Endothelial cell of umbilical vein (primary cell): Measurements from ENCODE around the gene LPP. TPM values are rescaled to one million over a fixed set of nuclear protein-coding genes. Genes with fewer than 3 reads are reported as not detected.

Source experiments
- BruUV-seq: library from RNA; stranded (reverse); fragments of 400-500 nt; replicated peaks from 2 replicates; lab custom pipeline; 2021; lab: Mats Ljungman, UMichigan
- CTCF ChIA-PET: fragments of 300-600, 350-600 bp; sonication (Branson Sonifier 250); formaldehyde crosslinking; loops from one replicate; lab custom pipeline; 2021; ENCODE audit warnings: antibody characterized with exemption, inconsistent platforms; lab: Charles Lee
- POLR2A ChIA-PET: fragments of 300-600, 350-600 bp; sonication (Branson Sonifier 250); formaldehyde crosslinking; loops from one replicate; lab custom pipeline; 2021; ENCODE audit warnings: antibody characterized with exemption, inconsistent platforms; lab: Charles Lee
- DNase-seq: peaks from one replicate; pipeline ENCODE4 v3.0.0-alpha.2; 2011; ENCODE audit warnings: low read depth, low spot score
- FAIRE-seq: peaks from 2 replicates; lab custom pipeline; 2011; peaks lifted over from hg19 to GRCh38; lab: Jason Lieb, UNC
- H2AFZ ChIP-seq: 2 replicates; pipeline ENCODE4 v1.6.0; 2012; ENCODE audit warnings: low read depth, low read length, control low read depth, inconsistent platforms
- H3K27ac ChIP-seq: 2 replicates; pipeline ENCODE4 v1.5.1; 2011; ENCODE audit warnings: low read depth, mild to moderate bottlenecking, control low read depth, low read length, moderate library complexity; ENCODE audit not compliant: insufficient read depth
- H3K27me3 ChIP-seq, 2 experiments: 2 replicates each; pipeline versions ENCODE4 v1.6.0 to v1.6.1; 2011; ENCODE audit warnings: low read length in 2 of 2, mixed read lengths in 1 of 2; ENCODE audit not compliant: control insufficient read depth in 2 of 2, insufficient read depth in 2 of 2
- H3K36me3 ChIP-seq, 2 experiments: 2 replicates in 1 of 2; 3 replicates in 1 of 2; pipeline ENCODE4 v1.5.1; 2011; ENCODE audit warnings: low read length in 2 of 2, mild to moderate bottlenecking in 1 of 2, moderate library complexity in 1 of 2; ENCODE audit not compliant: control insufficient read depth in 2 of 2, insufficient read depth in 2 of 2; ENCODE audit errors: extremely low read depth in 1 of 2
- H3K4me1 ChIP-seq: 3 replicates; pipeline ENCODE4 v1.5.1; 2011; ENCODE audit warnings: mild to moderate bottlenecking, low read length; ENCODE audit not compliant: control insufficient read depth, insufficient read depth; ENCODE audit errors: extremely low read depth
- H3K4me2 ChIP-seq: 2 replicates; pipeline ENCODE4 v1.6.1; 2011; ENCODE audit warnings: low read length, control low read depth, mixed read lengths; ENCODE audit not compliant: insufficient read depth
- H3K4me3 ChIP-seq, 3 experiments: fragments of 200-600 bp in 1 of 3; sonication (generic), shearing (Covaris generic) in 1 of 3; replicated peaks in 1 of 3; 2 replicates each; pipeline ENCODE4 v1.5.1; 2011 to 2016; ENCODE audit warnings: control low read depth in 3 of 3, low read length in 3 of 3, mild to moderate bottlenecking in 2 of 3, inconsistent platforms in 1 of 3, low read depth in 1 of 3, moderate library complexity in 1 of 3; ENCODE audit not compliant: insufficient read depth in 1 of 3
- H3K79me2 ChIP-seq: 2 replicates; pipeline ENCODE4 v1.6.0; 2012; ENCODE audit warnings: low read length, inconsistent platforms; ENCODE audit not compliant: control insufficient read depth, insufficient read depth
- H3K9ac ChIP-seq: replicated peaks from 2 replicates; pipeline ENCODE3; 2011; ENCODE audit warnings: low read length, control low read depth; ENCODE audit not compliant: insufficient read depth; ENCODE audit errors: extremely low read depth
- H3K9me1 ChIP-seq: replicated peaks from 3 replicates; pipeline ENCODE4 v1.6.0; 2011; ENCODE audit warnings: mild to moderate bottlenecking, low read length; ENCODE audit not compliant: control insufficient read depth, insufficient read depth; ENCODE audit errors: extremely low read depth
- H3K9me3 ChIP-seq: replicated peaks from 2 replicates; pipeline ENCODE4 v1.5.1; 2012; ENCODE audit warnings: low read length, inconsistent platforms; ENCODE audit not compliant: control insufficient read depth, insufficient read depth
- H4K20me1 ChIP-seq: replicated peaks from 2 replicates; pipeline ENCODE3; 2011; ENCODE audit warnings: mild to moderate bottlenecking, low read length; ENCODE audit not compliant: control insufficient read depth, insufficient read depth; ENCODE audit errors: extremely low read depth
- CTCF ChIP-seq, 2 donors: IDR thresholded peaks; 1 replicate in 1 of 2; 2 replicates in 1 of 2; pipeline ENCODE4 v1.5.1; 2011; ENCODE audit warnings: low read length in 2 of 2, mild to moderate bottlenecking in 2 of 2, moderate library complexity in 2 of 2, control low read depth in 1 of 2, inconsistent platforms in 1 of 2, low read depth in 1 of 2; ENCODE audit not compliant: insufficient read depth in 1 of 2; ENCODE audit errors: extremely low read depth in 1 of 2
- EZH2 ChIP-seq: IDR thresholded peaks from 2 replicates; pipeline ENCODE4 v1.6.1; 2012; ENCODE audit warnings: borderline replicate concordance, low read depth, mild to moderate bottlenecking, moderate library complexity, low read length, inconsistent platforms; ENCODE audit not compliant: severe bottlenecking
- FOS ChIP-seq: IDR thresholded peaks from 2 replicates; pipeline ENCODE4 v1.6.1; 2011; ENCODE audit warnings: mild to moderate bottlenecking, low read length, moderate library complexity, borderline replicate concordance; ENCODE audit not compliant: insufficient read depth
- GATA2 ChIP-seq: IDR thresholded peaks from 2 replicates; pipeline ENCODE4 v1.7.0; 2011; ENCODE audit warnings: low read depth, mild to moderate bottlenecking, moderate library complexity, mixed read lengths, low read length; ENCODE audit not compliant: insufficient read length, insufficient read depth
- JUN ChIP-seq: IDR thresholded peaks from 2 replicates; pipeline ENCODE4 v1.6.1; 2011; ENCODE audit warnings: borderline replicate concordance, low read depth; ENCODE audit not compliant: insufficient read length, insufficient read depth
- MYC ChIP-seq: IDR thresholded peaks from one replicate; pipeline ENCODE4 v1.6.1; 2011; ENCODE audit warnings: mild to moderate bottlenecking, low read depth, low read length
- POLR2A ChIP-seq: IDR thresholded peaks from 2 replicates; pipeline ENCODE4 v1.6.1; 2012; ENCODE audit warnings: low read depth, mild to moderate bottlenecking, control low read depth, low read length
- POLR2AphosphoS5 ChIP-seq: IDR thresholded peaks from 2 replicates; pipeline ENCODE4 v1.6.1; 2012; ENCODE audit warnings: low read depth, mild to moderate bottlenecking, control low read depth, low read length, moderate library complexity; ENCODE audit not compliant: insufficient read depth
- dilution Hi-C: fragments of 300-500 bp; cut with MboI; formaldehyde crosslinking; loops from one replicate; pipeline ENCODE4 v1.15.0; 2019; ENCODE audit warnings: low sequenced_read_pairs; ENCODE audit not compliant: extremely low pct_ligation_motif_present
- intact Hi-C: fragments of 100-400 bp; cut with micrococcal nuclease; formaldehyde crosslinking; loops from one replicate; pipeline ENCODE4 v1.10.0; 2022
- polyA plus RNA-seq, 4 experiments: library from polyadenylated mRNA; depleted of rRNA in 3 of 4; stranded (reverse) in 3 of 4; unstranded in 1 of 4; fragments of >200 nt; gene quantifications; 2 replicates each; pipeline versions ENCODE4 v1.2.1 to v1.2.3, GENCODE V29; 2011 to 2012; ENCODE audit warnings: missing spikeins in 1 of 4
- total RNA-seq: library from RNA; stranded (reverse); gene quantifications from 2 replicates; pipeline ENCODE4 v1.2.3, GENCODE V29; 2021
- TF ChIP-seq, protein P1 (sequence below): IDR thresholded peaks from 2 replicates; pipeline ENCODE4 v1.6.1; 2011; ENCODE audit not compliant: insufficient read depth, insufficient read length

The LPP gene
- total and polyA plus RNA-seq, 2 donors (not counting 3 experiments of a cell fraction or from before 2014, with no cell fraction given) = 16.9 to 153 TPM

DNA sequence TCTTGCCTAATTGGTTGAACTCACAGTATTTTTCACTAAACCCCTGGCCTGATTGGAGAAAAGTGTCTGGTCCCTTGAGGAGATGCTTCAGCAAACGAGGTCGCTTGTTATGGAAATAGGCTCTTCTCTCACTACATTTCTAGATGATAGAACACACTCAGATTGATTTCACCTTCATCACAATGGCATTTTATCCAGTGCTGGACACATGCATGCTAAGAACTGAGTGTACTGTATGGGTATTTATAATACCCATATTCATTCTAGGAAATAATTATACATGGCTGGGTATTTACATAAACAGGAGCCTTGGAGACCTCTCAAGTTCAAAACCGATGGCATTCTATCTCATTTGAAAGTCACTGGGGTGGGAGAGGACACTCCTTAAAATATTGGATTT is 444.9 kb downstream of the LPP start:
- intact Hi-C loops = no loop called here
- Histone ChIP-seq H3K4me3 (no peak overlapping the region), H3K9me1 (no peaks in the 10 kb centered on the region), H2AFZ (no peak overlapping the region), H3K4me1 (peaks cover 14% of the 10 kb centered on the region), H3K27me3 (no peaks in the 10 kb centered on the region), H3K36me3 (no peaks in the 10 kb centered on the region), H3K4me2 (no peak overlapping the region), H3K9me3 (no peaks in the 10 kb centered on the region), H4K20me1 (no peaks in the 10 kb centered on the region), H3K27ac (no peak overlapping the region), H3K79me2 (no peaks in the 10 kb centered on the region), H3K9ac (no peak overlapping the region)
- CTCF ChIA-PET = no interaction called here
- TF ChIP-seq POLR2AphosphoS5 (no peak), GATA2 (no peak), POLR2A (no peak), MYC (no peak), JUN (no peak), CTCF (IDR thresholded peaks at IDR 0.05; ENCODE audit: extremely low read depth in 1 of 2, insufficient read depth in 1 of 2, low read depth in 1 of 2, low read length in 2 of 2) (no peak), EZH2 (no peak), FOS (no peak)
- TF ChIP-seq, protein P1, sequence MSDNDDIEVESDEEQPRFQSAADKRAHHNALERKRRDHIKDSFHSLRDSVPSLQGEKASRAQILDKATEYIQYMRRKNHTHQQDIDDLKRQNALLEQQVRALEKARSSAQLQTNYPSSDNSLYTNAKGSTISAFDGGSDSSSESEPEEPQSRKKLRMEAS = no peak
- dilution Hi-C loops = no loop called here
- FAIRE-seq (no peak), DNase-seq (no peak)
- BruUV-seq = no TSS peak
- POLR2A ChIA-PET = no interaction called here
